Fibroblast of mammary gland (primary cell): Measurements from ENCODE around the gene BTG1.

Source experiments
- DNase-seq: peaks from one replicate; pipeline ENCODE4 v3.0.0-alpha.2; 2010; ENCODE audit warnings: low read depth
- H3K4me3 ChIP-seq: 2 replicates; pipeline ENCODE4 v1.5.1; 2011; ENCODE audit warnings: low read depth, mild to moderate bottlenecking, low read length, moderate library complexity; ENCODE audit not compliant: control insufficient read depth
- CTCF ChIP-seq: conservative IDR thresholded peaks from 2 replicates; pipeline ENCODE4 v1.5.1; 2011; ENCODE audit warnings: low read depth, low read length, inconsistent platforms; ENCODE audit not compliant: control insufficient read depth, insufficient read depth

Gene BTG1

GRCh38 chr12:92175961-92176360 is 30.3 kb upstream of the BTG1 start:
- no peak for TF ChIP-seq CTCF
- no peak overlapping the region for H3K4me3 ChIP-seq
- no peak for DNase-seq

- DNase-seq, result no peak
- TF ChIP-seq CTCF, result no peak
- H3K4me3 ChIP-seq, result no peak overlapping the region
Observed at GRCh38 chr12:92170050-92170449, 24.4 kb upstream of the BTG1 start.

GRCh38 chr12:92167075-92167474 is 21.4 kb upstream of the BTG1 start:
- no peak for TF ChIP-seq CTCF
- H3K4me3 ChIP-seq, result no peak overlapping the region
- no peak for DNase-seq

GRCh38 chr12:92164712-92165111 is 19.1 kb upstream of the BTG1 start:
- no peak for TF ChIP-seq CTCF
- no peak for DNase-seq

GRCh38 chr12:92162079-92162478 is 16.4 kb upstream of the BTG1 start:
- no peak for DNase-seq
- H3K4me3 ChIP-seq, result no peak overlapping the region
- no peak for TF ChIP-seq CTCF

More at GRCh38 chr12:92164712-92165111, 19.1 kb upstream of the BTG1 start:
- no peak overlapping the region for H3K4me3 ChIP-seq

GRCh38 chr12:92158796-92159439 is 13.3 kb upstream of the BTG1 start:
- TF ChIP-seq CTCF, result no peak
- DNase-seq, result no peak
- H3K4me3 ChIP-seq, result no peak overlapping the region
